Right lobe of liver (tissue), 4 donors: ENCODE data around the gene SHQ1.

Source experiments
- CTCF ChIP-seq, 4 donors: fragments of 200-600 bp in 3 of 4; fragments of 450-650 bp in 1 of 4; IDR thresholded peaks; one replicate each; pipeline versions ENCODE4 v1.5.1 to v1.8.0; 2016 to 2022; ENCODE audit warnings: antibody characterized with exemption in 4 of 4, mild to moderate bottlenecking in 2 of 4
- POLR2A ChIP-seq: fragments of 450-650 bp; IDR thresholded peaks from one replicate; pipeline ENCODE4 v1.6.1; 2017; ENCODE audit warnings: antibody characterized with exemption, mild to moderate bottlenecking
- donor health status: DM: no; HTN: no; CAD: no.
- donor health status: DM: no; HTN: no; CAD: no.
- donor health status: DM: no; HTN: yes; CAD: no.

GRCh38 chr3:72814308-72814707 is 33.9 kb downstream of the SHQ1 start:
- TF ChIP-seq POLR2A, result no peak
- TF ChIP-seq CTCF (IDR thresholded peaks at IDR 0.05), result no peak
